GM19438 (cell line): Measurements from ENCODE around the gene PCGF3.

Experiments
- ATAC-seq: cut with Tn5 transposase; IDR thresholded peaks from one replicate; pipeline ENCODE4 v1.9.1; 2021; ENCODE audit warnings: low read depth; ENCODE audit not compliant: unreplicated experiment

The PCGF3 gene

DNA sequence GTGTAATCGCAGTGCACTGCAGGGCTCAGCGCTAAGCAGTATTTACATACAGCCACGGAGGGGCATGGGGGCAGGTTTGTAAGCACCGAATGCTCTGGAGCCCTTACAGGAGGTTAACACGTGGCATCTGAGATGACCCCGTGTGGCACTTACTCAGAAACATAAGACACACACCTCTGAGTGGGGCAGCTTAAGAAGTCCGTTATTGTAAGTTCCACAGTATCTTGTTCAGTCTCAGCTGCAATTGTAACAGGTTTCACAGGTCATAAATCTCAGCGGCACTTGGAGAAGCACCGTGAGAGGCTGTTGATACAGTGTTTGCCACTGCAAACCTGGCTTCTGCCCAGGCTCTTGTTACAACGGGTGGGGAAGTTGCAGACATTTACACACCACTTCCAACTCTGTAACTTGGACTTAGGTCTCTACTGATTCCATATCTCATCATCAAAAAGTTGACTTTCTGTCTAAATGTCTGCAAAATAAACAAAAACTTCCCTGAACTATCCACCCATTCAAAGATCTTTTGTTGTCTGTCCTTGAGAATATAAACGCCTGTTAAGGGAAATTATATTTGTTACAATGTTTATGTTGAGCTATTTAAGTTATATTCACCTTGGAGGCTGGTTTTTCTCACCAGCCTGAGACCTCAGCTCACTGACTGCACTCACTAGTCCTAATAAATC, 110.0 kb downstream of the PCGF3 start:
- ATAC-seq = no peak

DNA sequence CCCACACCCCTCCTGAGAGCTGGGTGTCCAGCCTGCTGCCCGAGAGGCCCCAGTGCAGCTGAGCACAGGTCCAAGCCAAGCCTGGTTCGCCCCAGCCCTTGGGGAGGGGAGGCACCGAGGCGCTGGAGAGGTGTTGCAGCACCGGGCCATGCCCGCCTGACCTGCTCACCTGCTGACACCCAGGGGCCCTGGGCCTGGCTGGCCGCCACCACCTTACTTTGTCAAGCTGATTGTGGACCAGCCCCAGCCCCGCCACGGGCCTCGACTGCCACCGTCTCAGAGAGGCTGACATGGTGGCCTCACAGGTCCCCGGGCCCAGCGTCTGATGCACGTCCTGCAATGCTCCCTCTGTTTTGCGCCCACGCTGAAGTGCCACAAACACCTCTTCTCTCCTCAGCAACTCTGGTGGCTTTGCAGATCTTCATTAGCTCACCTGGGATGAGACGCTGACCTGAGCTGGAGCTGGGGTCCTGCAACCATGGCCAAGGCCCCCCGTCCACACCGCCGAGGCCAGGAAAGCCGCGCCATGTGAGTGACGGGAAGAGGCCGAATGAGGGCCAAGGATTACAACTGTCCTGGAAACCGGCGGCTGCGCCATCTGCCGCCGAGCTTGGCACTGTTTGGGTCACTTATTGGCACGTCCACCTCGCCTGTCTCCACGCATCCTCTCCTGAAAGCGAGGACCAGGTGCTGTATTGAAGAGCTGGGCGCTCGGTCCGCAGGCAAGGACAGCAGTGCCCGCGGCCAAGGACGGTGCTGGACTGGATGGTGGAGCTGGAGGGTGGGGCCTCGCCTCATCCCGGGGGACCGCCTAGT, 112.7 kb downstream of the PCGF3 start:
- no peak for ATAC-seq

DNA sequence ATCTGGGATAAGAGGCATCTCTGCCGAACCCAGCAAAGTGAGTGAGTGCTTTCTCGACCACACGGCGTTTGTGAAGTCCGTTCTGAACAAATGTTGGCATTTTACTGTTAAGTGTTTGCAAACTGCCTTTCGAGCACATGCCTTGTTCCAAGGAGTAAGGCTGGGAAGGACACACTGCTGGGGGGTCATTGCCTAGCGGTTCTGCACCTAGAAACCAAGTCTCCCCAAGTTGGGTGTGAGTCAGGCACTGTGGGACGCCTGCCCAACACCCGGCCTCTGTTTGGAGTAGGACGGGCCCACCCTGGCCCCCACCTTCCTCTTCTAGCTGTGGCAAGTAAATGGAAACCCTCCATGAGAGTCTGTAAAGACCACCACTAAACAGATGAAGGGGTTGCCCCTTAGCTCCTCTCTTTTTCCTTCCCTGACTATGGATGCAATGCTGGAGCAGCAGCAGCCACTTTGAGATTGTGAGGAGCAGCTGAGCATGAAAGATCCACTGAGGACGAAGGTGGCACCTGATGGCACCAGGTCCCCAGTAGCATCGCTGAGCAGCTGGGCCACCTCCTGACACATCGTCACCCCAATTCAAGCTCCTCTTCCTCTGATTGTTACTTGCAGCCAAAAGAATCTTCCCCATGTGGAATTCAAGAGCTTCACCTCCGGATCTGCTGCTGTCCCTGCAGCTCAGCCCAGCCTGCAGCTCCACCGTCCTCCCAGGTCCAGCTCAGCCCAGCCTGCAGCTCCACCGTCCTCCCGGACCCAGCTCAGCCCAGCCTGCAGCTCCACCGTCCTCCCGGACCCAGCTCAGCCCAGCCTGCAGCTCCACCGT, 114.0 kb downstream of the PCGF3 start:
- no peak for ATAC-seq
